WERI-Rb-1 (cell line): ENCODE results near the gene LRP1B.

ENCODE experiments used
- DNase-seq: peaks from one replicate; pipeline ENCODE4 v3.0.0-alpha.2; 2020
- H3K27ac ChIP-seq: fragments of 250-450 bp; sonication (Bioruptor Pico); 2 replicates; pipeline ENCODE4 v1.5.1; 2020; ENCODE audit warnings: mild to moderate bottlenecking, moderate library complexity
- H3K27me3 ChIP-seq: fragments of 250-450 bp; sonication (Bioruptor Pico); 2 replicates; pipeline ENCODE4 v1.5.1; 2021; ENCODE audit warnings: mild to moderate bottlenecking, low read depth, moderate library complexity; ENCODE audit not compliant: insufficient read depth, severe bottlenecking
- H3K36me3 ChIP-seq: fragments of 250-450 bp; sonication (Bioruptor Pico); 2 replicates; pipeline ENCODE4 v1.5.1; 2020; ENCODE audit warnings: mild to moderate bottlenecking, moderate library complexity
- H3K4me3 ChIP-seq: 2 replicates; pipeline ENCODE4 v1.5.1; 2011; ENCODE audit warnings: low read depth, mild to moderate bottlenecking, control low read depth, low read length
- H3K9me3 ChIP-seq: fragments of 250-450 bp; sonication (Bioruptor Pico); 2 replicates; pipeline ENCODE4 v1.5.1; 2021; ENCODE audit warnings: mild to moderate bottlenecking, moderate library complexity; ENCODE audit not compliant: severe bottlenecking
- CTCF ChIP-seq: IDR thresholded peaks from 2 replicates; pipeline ENCODE4 v1.5.1; 2011; ENCODE audit warnings: low read depth, mild to moderate bottlenecking, control low read depth, inconsistent platforms, low read length

Gene LRP1B

GRCh38 chr2:141041281-141041680 lies 1089.5 kb downstream of the LRP1B start:
- no peaks in the 10 kb centered on the region for H3K27me3 ChIP-seq
- no peak overlapping the region for H3K27ac ChIP-seq
- H3K36me3 ChIP-seq, result no peaks in the 10 kb centered on the region
- no peak for DNase-seq
- H3K9me3 ChIP-seq, result no peaks in the 10 kb centered on the region
- no peak for TF ChIP-seq CTCF
- H3K4me3 ChIP-seq, result no peak overlapping the region

DNA sequence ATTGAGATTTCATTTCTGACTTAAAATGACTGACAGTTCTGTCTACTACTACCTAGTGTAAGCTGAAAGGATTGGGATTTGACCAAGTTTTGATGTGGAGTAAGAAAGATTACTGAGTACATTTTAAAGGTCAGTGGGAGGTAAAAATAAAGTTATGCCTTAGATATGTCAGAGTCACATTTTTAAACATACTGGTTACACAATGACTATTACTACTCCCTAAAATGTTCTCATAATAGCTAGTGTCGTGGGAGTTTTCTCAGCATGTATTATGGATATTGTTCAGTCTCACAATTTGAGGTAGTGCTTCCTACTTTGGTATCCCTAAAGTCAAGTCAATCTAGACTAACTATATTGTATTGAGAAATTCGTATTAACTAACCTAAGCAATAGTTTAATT lies 1092.5 kb downstream of the LRP1B start:
- Histone ChIP-seq H3K4me3 (no peak overlapping the region), H3K9me3 (no peaks in the 10 kb centered on the region), H3K27me3 (no peaks in the 10 kb centered on the region), H3K27ac (no peak overlapping the region), H3K36me3 (no peaks in the 10 kb centered on the region)
- no peak for TF ChIP-seq CTCF
- no peak for DNase-seq

- Histone ChIP-seq H3K27me3 (no peaks in the 10 kb centered on the region), H3K36me3 (no peaks in the 10 kb centered on the region), H3K27ac (no peak overlapping the region), H3K4me3 (no peak overlapping the region), H3K9me3 (no peaks in the 10 kb centered on the region)
- no peak for DNase-seq
- no peak for TF ChIP-seq CTCF
These were observed 1093.5 kb downstream of the LRP1B start for GRCh38 chr2:141037361-141037760.

DNA sequence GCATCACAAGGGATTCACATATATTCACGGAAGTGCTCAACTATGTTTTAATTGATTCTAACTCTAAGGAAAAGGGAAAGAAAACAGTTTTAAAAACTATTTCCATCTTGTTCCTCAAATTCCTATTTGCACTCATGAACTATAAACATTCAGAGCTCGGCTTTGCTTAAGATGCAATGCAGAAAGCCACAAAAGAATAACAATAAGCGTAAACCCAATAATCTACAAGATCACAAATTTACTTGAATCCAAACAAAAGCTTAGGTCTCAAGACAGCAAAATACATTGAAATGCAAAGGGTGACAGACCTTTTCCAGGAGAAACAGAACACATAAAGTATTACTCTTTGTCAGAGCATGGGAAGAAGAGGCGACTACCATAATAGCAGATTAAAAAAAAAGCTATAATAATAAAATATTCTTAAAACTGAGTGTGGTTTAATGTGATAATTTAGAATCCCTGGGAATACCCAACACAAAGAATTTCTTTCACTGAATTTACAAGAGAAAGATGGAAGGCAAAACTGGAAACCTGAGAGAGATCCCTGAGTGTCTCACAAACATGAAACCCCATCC lies 1094.9 kb downstream of the LRP1B start:
- H3K9me3 ChIP-seq, result no peaks in the 10 kb centered on the region
- TF ChIP-seq CTCF, result no peak
- no peaks in the 10 kb centered on the region for H3K36me3 ChIP-seq
- H3K27ac ChIP-seq, result no peak overlapping the region
- no peak overlapping the region for H3K4me3 ChIP-seq
- no peaks in the 10 kb centered on the region for H3K27me3 ChIP-seq
- DNase-seq, result no peak

DNA sequence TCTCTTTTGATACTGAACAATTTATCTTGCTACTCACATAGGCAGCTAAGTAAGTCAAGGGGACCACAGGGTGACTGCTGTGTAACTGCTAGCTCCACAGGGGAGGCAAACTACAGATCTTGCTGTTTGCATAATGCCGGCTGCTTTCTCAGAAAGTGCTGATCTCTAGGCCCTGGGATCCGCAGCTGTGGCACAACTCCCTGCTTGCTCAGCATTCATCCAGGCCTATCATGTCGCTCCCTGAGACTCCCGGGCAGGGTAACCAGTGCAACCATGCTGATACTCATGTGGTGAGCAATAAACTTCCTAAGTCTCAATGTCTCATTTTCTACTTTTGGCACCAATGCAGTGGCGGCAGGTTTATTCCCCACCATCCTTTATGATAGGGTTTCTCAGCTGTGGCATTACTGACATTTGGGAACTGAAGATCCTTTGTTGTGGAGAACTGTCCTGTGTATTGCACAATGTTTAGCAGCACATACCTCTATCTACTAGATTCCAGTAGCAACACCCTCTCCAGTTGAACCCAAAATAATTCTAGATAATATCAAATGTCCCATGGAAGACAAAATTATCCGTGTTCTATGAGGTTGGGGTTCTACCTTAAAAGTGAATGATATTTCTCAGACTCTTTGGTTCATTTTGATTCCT lies 1101.3 kb downstream of the LRP1B start:
- no peak overlapping the region for H3K27ac ChIP-seq
- no peak overlapping the region for H3K4me3 ChIP-seq
- no peaks in the 10 kb centered on the region for H3K9me3 ChIP-seq
- TF ChIP-seq CTCF, result no peak
- no peaks in the 10 kb centered on the region for H3K36me3 ChIP-seq
- DNase-seq, result no peak
- H3K27me3 ChIP-seq, result no peaks in the 10 kb centered on the region

DNA sequence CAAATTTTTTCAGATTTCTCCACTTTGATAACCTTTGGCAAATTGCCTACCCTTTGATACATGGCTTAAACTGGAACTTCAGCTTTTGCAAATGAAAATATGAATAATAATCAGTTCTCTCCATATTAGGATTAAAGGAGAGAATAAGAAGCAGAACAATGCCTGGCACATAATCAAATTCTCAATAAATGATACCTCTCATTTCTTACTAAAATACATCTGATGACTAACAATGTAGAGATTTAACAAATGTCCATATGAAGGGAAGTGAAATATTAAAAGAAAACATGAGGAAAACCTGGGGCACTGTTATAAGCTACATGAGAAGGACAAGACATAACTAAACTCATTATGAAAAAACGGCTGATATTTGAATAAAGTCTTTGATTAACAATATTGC lies 1103.6 kb downstream of the LRP1B start:
- H3K9me3 ChIP-seq, result no peaks in the 10 kb centered on the region
- H3K4me3 ChIP-seq, result no peak overlapping the region
- H3K27ac ChIP-seq, result no peak overlapping the region
- no peak for DNase-seq
- no peaks in the 10 kb centered on the region for H3K36me3 ChIP-seq
- no peak for TF ChIP-seq CTCF
- H3K27me3 ChIP-seq, result no peaks in the 10 kb centered on the region
